ENCODE data around the gene TP53AIP1. TPM values are rescaled to one million over a fixed set of nuclear protein-coding genes. Genes with fewer than 3 reads are reported as not detected.
A peak's percentile ranks its signal among the peaks of the same experiment; 100 is the strongest.

TP53AIP1 gene
- total RNA-seq, 1 donor from 2014 or later, result not detected

- no peaks in the 10 kb centered on the region for H3K9me3 Mint-ChIP-seq
- H3K36me3 Mint-ChIP-seq (ENCODE audit: low read depth), result no peaks in the 10 kb centered on the region
- H3K4me1 Mint-ChIP-seq (ENCODE audit: low read depth), result peaks cover 5% of the 10 kb centered on the region
- DNase-seq (ENCODE audit: low spot score), result no peak
- H3K27ac Mint-ChIP-seq, result no peak overlapping the region
- intact Hi-C loops (cut with micrococcal nuclease), result loop anchor here (2.0 kb wide), 1 partner anchor 15 kb away; the partner anchor contains the start of gene KCNJ5
- H3K4me3 Mint-ChIP-seq (ENCODE audit: low read depth), result peak overlapping the region; percentile 68
- H3K27me3 Mint-ChIP-seq (ENCODE audit: low read depth), result peaks cover 74% of the 10 kb centered on the region
Measured at GRCh38 chr11:128905345-128906184, 37.1 kb downstream of the TP53AIP1 start.

GRCh38 chr11:128904656-128905344 lies 37.9 kb downstream of the TP53AIP1 start:
- Mint-ChIP-seq H3K4me1 (ENCODE audit: low read depth) (peaks cover 5% of the 10 kb centered on the region), H3K4me3 (ENCODE audit: low read depth) (no peak overlapping the region), H3K9me3 (no peaks in the 10 kb centered on the region), H3K27me3 (ENCODE audit: low read depth) (peaks cover 74% of the 10 kb centered on the region), H3K36me3 (ENCODE audit: low read depth) (no peaks in the 10 kb centered on the region), H3K27ac (no peak overlapping the region)
- intact Hi-C loops (cut with micrococcal nuclease), result loop anchor here (2.0 kb wide), 1 partner anchor 14 kb away; the partner anchor contains the start of gene KCNJ5
- DNase-seq (ENCODE audit: low spot score), result no peak

GRCh38 chr11:128904303-128904655 lies 38.4 kb downstream of the TP53AIP1 start:
- Mint-ChIP-seq H3K4me3 (ENCODE audit: low read depth) (no peak overlapping the region), H3K27me3 (ENCODE audit: low read depth) (peaks cover 70% of the 10 kb centered on the region), H3K4me1 (ENCODE audit: low read depth) (peaks cover 5% of the 10 kb centered on the region), H3K9me3 (no peaks in the 10 kb centered on the region), H3K27ac (no peak overlapping the region), H3K36me3 (ENCODE audit: low read depth) (no peaks in the 10 kb centered on the region)
- intact Hi-C loops (cut with micrococcal nuclease), result loop anchor here (2.0 kb wide), 1 partner anchor 13 kb away; the partner anchor contains the start of gene KCNJ5
- DNase-seq (ENCODE audit: low spot score), result no peak

- Mint-ChIP-seq H3K9me3 (no peaks in the 10 kb centered on the region), H3K36me3 (ENCODE audit: low read depth) (no peaks in the 10 kb centered on the region), H3K4me1 (ENCODE audit: low read depth) (peaks cover 5% of the 10 kb centered on the region), H3K27me3 (ENCODE audit: low read depth) (peaks cover 68% of the 10 kb centered on the region), H3K4me3 (ENCODE audit: low read depth) (no peak overlapping the region), H3K27ac (no peak overlapping the region)
- intact Hi-C loops (cut with micrococcal nuclease), result loop anchor here (2.0 kb wide), 1 partner anchor 13 kb away; the partner anchor contains the start of gene KCNJ5
- DNase-seq (ENCODE audit: low spot score), result no peak
Measured at GRCh38 chr11:128903248-128904061, 39.2 kb downstream of the TP53AIP1 start.

- intact Hi-C loops (cut with micrococcal nuclease), result no loop called here
- no peak for DNase-seq (ENCODE audit: low spot score)
- H3K9me3 Mint-ChIP-seq, result no peaks in the 10 kb centered on the region
- peaks cover 65% of the 10 kb centered on the region for H3K27me3 Mint-ChIP-seq (ENCODE audit: low read depth)
- peaks cover 5% of the 10 kb centered on the region for H3K4me1 Mint-ChIP-seq (ENCODE audit: low read depth)
- H3K27ac Mint-ChIP-seq, result no peak overlapping the region
- H3K36me3 Mint-ChIP-seq (ENCODE audit: low read depth), result no peaks in the 10 kb centered on the region
- no peak overlapping the region for H3K4me3 Mint-ChIP-seq (ENCODE audit: low read depth)
Measured at GRCh38 chr11:128902515-128903066, 40.1 kb downstream of the TP53AIP1 start.

GRCh38 chr11:128901653-128902514 lies 40.8 kb downstream of the TP53AIP1 start:
- no peaks in the 10 kb centered on the region for H3K9me3 Mint-ChIP-seq
- peaks cover 5% of the 10 kb centered on the region for H3K4me1 Mint-ChIP-seq (ENCODE audit: low read depth)
- no peaks in the 10 kb centered on the region for H3K36me3 Mint-ChIP-seq (ENCODE audit: low read depth)
- intact Hi-C loops (cut with micrococcal nuclease), result no loop called here
- peaks cover 62% of the 10 kb centered on the region for H3K27me3 Mint-ChIP-seq (ENCODE audit: low read depth)
- DNase-seq (ENCODE audit: low spot score), result no peak
- no peak overlapping the region for H3K4me3 Mint-ChIP-seq (ENCODE audit: low read depth)
- no peak overlapping the region for H3K27ac Mint-ChIP-seq

- Mint-ChIP-seq H3K36me3 (ENCODE audit: low read depth) (no peaks in the 10 kb centered on the region), H3K4me3 (ENCODE audit: low read depth) (no peak overlapping the region), H3K4me1 (ENCODE audit: low read depth) (no peaks in the 10 kb centered on the region), H3K9me3 (no peaks in the 10 kb centered on the region), H3K27ac (no peak overlapping the region), H3K27me3 (ENCODE audit: low read depth) (peaks cover 58% of the 10 kb centered on the region)
- no peak for DNase-seq (ENCODE audit: low spot score)
- intact Hi-C loops (cut with micrococcal nuclease), result no loop called here
Measured at GRCh38 chr11:128900468-128900867, 42.2 kb downstream of the TP53AIP1 start.

GRCh38 chr11:128898580-128899344 lies 43.9 kb downstream of the TP53AIP1 start:
- no peak overlapping the region for H3K4me3 Mint-ChIP-seq (ENCODE audit: low read depth)

GRCh38 chr11:128897826-128898225 lies 44.8 kb downstream of the TP53AIP1 start:
- Mint-ChIP-seq H3K4me1 (ENCODE audit: low read depth) (peaks cover 3% of the 10 kb centered on the region), H3K4me3 (ENCODE audit: low read depth) (no peak overlapping the region), H3K9me3 (no peaks in the 10 kb centered on the region), H3K36me3 (ENCODE audit: low read depth) (no peaks in the 10 kb centered on the region), H3K27ac (no peak overlapping the region), H3K27me3 (ENCODE audit: low read depth) (peaks cover 54% of the 10 kb centered on the region)
- DNase-seq (ENCODE audit: low spot score), result no peak
- intact Hi-C loops (cut with micrococcal nuclease), result no loop called here

More at GRCh38 chr11:128898580-128899344, 43.9 kb downstream of the TP53AIP1 start:
- peaks cover 3% of the 10 kb centered on the region for H3K4me1 Mint-ChIP-seq (ENCODE audit: low read depth)
- H3K9me3 Mint-ChIP-seq, result no peaks in the 10 kb centered on the region
- H3K27ac Mint-ChIP-seq, result no peak overlapping the region
- no peak for DNase-seq (ENCODE audit: low spot score)
- intact Hi-C loops (cut with micrococcal nuclease), result no loop called here
- peaks cover 55% of the 10 kb centered on the region for H3K27me3 Mint-ChIP-seq (ENCODE audit: low read depth)
- no peaks in the 10 kb centered on the region for H3K36me3 Mint-ChIP-seq (ENCODE audit: low read depth)

GRCh38 chr11:128896356-128896755 lies 46.3 kb downstream of the TP53AIP1 start:
- no peak for DNase-seq (ENCODE audit: low spot score)
- Mint-ChIP-seq H3K4me3 (ENCODE audit: low read depth) (no peak overlapping the region), H3K27me3 (ENCODE audit: low read depth) (peaks cover 58% of the 10 kb centered on the region), H3K9me3 (no peaks in the 10 kb centered on the region), H3K36me3 (ENCODE audit: low read depth) (no peaks in the 10 kb centered on the region), H3K4me1 (ENCODE audit: low read depth) (peaks cover 5% of the 10 kb centered on the region), H3K27ac (no peak overlapping the region)
- intact Hi-C loops (cut with micrococcal nuclease), result no loop called here

GRCh38 chr11:128895526-128895925 lies 47.1 kb downstream of the TP53AIP1 start:
- Mint-ChIP-seq H3K27me3 (ENCODE audit: low read depth) (peaks cover 57% of the 10 kb centered on the region), H3K4me3 (ENCODE audit: low read depth) (no peak overlapping the region), H3K9me3 (no peaks in the 10 kb centered on the region), H3K36me3 (ENCODE audit: low read depth) (no peaks in the 10 kb centered on the region), H3K4me1 (ENCODE audit: low read depth) (peaks cover 7% of the 10 kb centered on the region), H3K27ac (no peak overlapping the region)
- intact Hi-C loops (cut with micrococcal nuclease), result no loop called here
- DNase-seq (ENCODE audit: low spot score), result no peak

Measured in activated T-helper 2 cell treated with anti-CD3 and anti-CD28 coated beads, Interferon-gamma antibody, Interleukin-2, Interleukin-4, amounts not matched to agents 10 μg/mL and 5 μg/mL and 100 μg/mL, durations not matched to agents 14 hours and 24 hours and 36 hours (primary cell).